Fibroblast of mammary gland (primary cell): Measurements from ENCODE around the gene PEX19.

Experiments
- DNase-seq: peaks from one replicate; pipeline ENCODE4 v3.0.0-alpha.2; 2010; ENCODE audit warnings: low read depth
- H3K4me3 ChIP-seq: 2 replicates; pipeline ENCODE4 v1.5.1; 2011; ENCODE audit warnings: low read depth, mild to moderate bottlenecking, low read length, moderate library complexity; ENCODE audit not compliant: control insufficient read depth
- TF ChIP-seq, protein P1 (sequence below): conservative IDR thresholded peaks from 2 replicates; pipeline ENCODE4 v1.5.1; 2011; ENCODE audit warnings: low read depth, low read length, inconsistent platforms; ENCODE audit not compliant: control insufficient read depth, insufficient read depth

PEX19 gene

DNA sequence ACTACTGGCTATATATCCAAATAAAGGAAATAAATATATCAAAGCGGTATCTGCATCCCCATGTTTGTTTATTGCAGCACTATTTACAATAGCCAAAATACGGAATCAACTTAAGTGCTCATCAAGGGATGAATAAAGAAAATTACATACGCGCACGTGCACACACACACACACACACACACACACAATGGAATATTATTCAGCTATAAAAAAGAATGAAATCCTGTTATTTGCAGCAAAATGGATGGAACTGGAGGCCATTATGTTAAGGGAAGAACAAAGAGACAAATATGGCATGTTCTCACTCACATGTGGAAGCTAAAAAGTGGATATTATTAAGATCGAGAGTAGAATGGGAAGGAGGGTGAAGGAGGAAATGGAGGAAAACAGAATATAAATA, 37.9 kb upstream of the PEX19 start:
- TF ChIP-seq, protein P1, sequence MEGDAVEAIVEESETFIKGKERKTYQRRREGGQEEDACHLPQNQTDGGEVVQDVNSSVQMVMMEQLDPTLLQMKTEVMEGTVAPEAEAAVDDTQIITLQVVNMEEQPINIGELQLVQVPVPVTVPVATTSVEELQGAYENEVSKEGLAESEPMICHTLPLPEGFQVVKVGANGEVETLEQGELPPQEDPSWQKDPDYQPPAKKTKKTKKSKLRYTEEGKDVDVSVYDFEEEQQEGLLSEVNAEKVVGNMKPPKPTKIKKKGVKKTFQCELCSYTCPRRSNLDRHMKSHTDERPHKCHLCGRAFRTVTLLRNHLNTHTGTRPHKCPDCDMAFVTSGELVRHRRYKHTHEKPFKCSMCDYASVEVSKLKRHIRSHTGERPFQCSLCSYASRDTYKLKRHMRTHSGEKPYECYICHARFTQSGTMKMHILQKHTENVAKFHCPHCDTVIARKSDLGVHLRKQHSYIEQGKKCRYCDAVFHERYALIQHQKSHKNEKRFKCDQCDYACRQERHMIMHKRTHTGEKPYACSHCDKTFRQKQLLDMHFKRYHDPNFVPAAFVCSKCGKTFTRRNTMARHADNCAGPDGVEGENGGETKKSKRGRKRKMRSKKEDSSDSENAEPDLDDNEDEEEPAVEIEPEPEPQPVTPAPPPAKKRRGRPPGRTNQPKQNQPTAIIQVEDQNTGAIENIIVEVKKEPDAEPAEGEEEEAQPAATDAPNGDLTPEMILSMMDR = no peak
- no peak for DNase-seq
- no peak overlapping the region for H3K4me3 ChIP-seq

DNA sequence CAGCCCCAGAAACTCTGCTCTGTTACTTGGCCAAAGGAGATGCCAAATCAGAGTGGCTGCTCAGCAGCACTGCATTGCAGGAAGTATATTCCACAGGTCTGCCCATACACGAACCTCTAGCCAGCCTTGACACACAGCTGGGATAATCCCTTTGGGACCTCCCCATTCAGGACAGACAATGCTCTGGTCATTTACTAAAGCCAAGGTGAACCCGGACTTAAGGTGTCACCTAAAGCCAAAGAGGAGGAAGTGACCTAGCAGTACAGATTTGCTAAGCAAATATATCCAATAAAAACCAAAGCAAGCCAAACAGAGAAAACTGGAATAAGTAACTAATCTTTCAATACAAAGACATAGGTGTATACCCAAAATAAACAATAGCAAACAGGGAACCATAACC, 30.4 kb upstream of the PEX19 start:
- TF ChIP-seq, protein P1 = no peak
- no peak overlapping the region for H3K4me3 ChIP-seq
- DNase-seq = no peak

DNA sequence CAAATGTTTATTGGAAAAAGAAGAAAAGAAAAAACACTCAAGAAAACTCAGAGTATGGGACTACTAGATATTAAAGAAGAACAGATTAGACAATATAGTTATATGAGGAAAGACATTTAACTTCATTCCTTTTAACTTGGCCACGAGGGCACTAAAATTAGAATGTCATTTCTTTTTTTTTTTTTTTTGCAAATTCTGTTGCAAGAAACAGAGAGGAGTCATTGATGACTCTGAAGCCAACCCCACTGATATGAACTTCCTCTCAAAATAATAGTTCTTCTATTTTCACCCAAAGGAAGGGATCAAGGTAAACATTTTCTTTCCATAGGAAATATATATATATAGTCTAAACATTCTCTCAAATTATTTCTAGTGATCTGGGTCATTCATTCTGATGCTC, 24.6 kb upstream of the PEX19 start:
- TF ChIP-seq, protein P1 = no peak
- no peak overlapping the region for H3K4me3 ChIP-seq
- peak; percentile 24 for DNase-seq

DNA sequence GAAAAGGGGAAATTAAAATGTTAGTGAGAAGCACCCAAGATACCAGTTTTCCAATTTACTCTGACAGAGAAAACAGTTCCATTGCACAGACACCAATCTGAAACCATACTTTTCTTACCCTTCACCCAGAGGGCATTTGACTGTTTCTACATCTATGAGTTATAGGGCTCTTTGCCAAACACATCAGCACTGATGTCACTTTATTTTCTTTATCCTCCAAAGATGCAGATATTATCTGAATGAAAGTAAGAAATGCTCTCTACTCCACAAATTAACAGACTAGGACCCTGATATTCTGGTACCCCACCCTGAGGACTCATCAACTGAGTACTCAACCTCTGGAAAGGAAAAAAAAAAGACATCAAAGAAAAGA, 24.2 kb upstream of the PEX19 start:
- peak; percentile 71 for DNase-seq
- TF ChIP-seq, protein P1 = no peak
- H3K4me3 ChIP-seq = no peak overlapping the region

DNA sequence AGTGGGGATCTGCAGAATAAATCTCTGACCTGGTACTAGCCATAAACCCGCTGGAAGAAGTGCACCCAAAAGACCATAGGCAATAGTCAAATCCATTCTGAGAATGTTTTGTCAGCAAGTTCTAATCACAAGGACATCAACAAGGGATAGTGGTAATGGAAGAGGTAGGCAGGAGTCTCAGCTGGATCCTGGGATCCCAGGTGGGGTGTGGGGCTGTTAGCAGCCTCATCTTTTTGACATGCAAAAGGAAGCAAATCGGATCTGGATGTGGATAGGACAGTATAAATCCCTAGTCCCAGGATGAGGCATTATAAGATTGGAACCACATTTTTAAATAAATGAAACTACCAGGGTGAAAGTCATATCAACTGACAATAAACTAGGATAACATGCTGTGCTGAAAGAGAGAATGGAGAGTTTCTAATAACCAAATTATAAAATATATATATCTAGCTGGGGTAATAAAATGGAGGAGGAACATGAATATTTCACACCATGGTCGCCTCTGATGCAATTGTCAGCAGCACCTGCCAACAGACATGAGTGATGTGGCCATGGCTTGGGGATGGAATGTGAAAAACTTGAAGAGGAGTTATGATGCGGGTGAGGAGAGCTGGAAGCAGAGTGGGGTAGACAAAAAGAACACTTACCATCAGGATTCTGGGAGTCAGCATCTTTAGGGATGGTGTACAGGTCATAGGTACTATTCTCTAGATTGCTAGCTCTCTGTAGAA, 23.7 kb upstream of the PEX19 start:
- peak; percentile 14 for DNase-seq
- TF ChIP-seq, protein P1 = no peak
- H3K4me3 ChIP-seq = no peak overlapping the region

DNA sequence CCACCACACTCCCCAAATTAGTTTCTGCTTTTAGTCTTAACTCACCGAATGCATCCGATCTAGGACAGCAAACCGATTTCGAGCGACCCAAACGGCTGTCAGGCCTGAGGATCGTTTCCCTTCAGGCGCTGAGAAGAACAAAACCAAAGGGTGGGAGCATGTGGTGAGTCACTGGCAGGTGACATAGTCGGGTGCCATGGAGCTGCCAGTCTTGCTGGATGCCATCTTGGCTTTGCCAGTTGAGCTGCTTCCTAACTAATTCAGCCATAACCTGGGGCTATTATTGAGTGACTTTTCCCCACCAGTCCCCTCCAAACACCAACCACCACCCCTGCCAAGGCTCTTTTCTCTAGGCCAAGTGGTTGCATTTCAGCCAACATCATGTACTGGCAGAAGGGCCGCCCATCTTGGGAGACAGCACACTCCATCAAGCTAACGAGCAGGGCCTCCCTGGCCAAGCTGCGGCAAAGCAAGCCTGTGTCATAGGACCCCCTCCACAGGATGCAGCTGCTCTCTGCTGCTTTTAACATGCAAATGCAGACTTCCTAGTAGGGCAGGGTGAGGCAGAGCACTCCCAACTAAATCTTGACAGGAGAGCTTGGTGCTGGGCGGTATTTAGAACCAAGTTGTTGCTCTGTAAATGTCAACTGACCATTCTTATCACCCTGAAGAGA, 22.3 kb upstream of the PEX19 start:
- DNase-seq = no peak

More for the DNA sequence above, 22.3 kb upstream of the PEX19 start:
- TF ChIP-seq, protein P1 = no peak
- H3K4me3 ChIP-seq = no peak overlapping the region
